Lung (tissue), 12 donors: ENCODE measurements around the gene CEP63. TPM values are rescaled to one million over a fixed set of nuclear protein-coding genes. Genes with fewer than 3 reads are reported as not detected.

ENCODE experiments used
- ATAC-seq: fragments of 200-7000 bp; cut with Tn5 transposase; one replicate; pipeline ENCODE4 v1.9.1; 2020; ENCODE audit warnings: moderate number of reproducible peaks; ENCODE audit not compliant: insufficient read depth, low FRiP score
- DNase-seq, 3 donors: peaks; one replicate each; pipeline ENCODE4 v3.0.0-alpha.2; 2013 to 2017
- H3K27ac ChIP-seq, 2 donors: one replicate each; pipeline ENCODE4 v1.5.1; 2013; ENCODE audit warnings: mild to moderate bottlenecking in 2 of 2, moderate library complexity in 2 of 2, control low read depth in 1 of 2, inconsistent platforms in 1 of 2, low read depth in 1 of 2, low read length in 1 of 2
- H3K27me3 ChIP-seq, 3 donors: one replicate each; pipeline ENCODE4 v1.5.1; 2013; ENCODE audit warnings: low read length in 2 of 3; ENCODE audit not compliant: control insufficient read depth in 3 of 3, insufficient read depth in 3 of 3
- H3K36me3 ChIP-seq, 4 donors: one replicate each; pipeline ENCODE4 v1.5.1; 2013; ENCODE audit warnings: low read length in 4 of 4, mild to moderate bottlenecking in 1 of 4, moderate library complexity in 1 of 4; ENCODE audit not compliant: control insufficient read depth in 4 of 4, insufficient read depth in 4 of 4
- H3K4me1 ChIP-seq, 5 donors: one replicate each; pipeline ENCODE4 v1.5.1; 2013; ENCODE audit warnings: low read length in 5 of 5, mild to moderate bottlenecking in 2 of 5, moderate library complexity in 1 of 5; ENCODE audit not compliant: control insufficient read depth in 5 of 5, insufficient read depth in 5 of 5
- H3K4me3 ChIP-seq: one replicate; pipeline ENCODE4 v1.5.1; 2013; ENCODE audit warnings: mild to moderate bottlenecking, control low read depth, moderate library complexity
- H3K9ac ChIP-seq, 2 donors: one replicate each; pipeline ENCODE4 v1.5.1; 2013; ENCODE audit warnings: low read length in 2 of 2, control low read depth in 1 of 2; ENCODE audit not compliant: insufficient read depth in 1 of 2
- H3K9me3 ChIP-seq, 4 donors: one replicate each; pipeline ENCODE4 v1.5.1; 2013; ENCODE audit warnings: low read length in 3 of 4, mild to moderate bottlenecking in 1 of 4, moderate library complexity in 1 of 4; ENCODE audit not compliant: control insufficient read depth in 4 of 4, insufficient read depth in 3 of 4
- WGBS, 2 donors: extraction: QIAGEN DNeasy Blood & Tissue Kit; methylation state at CpG; one replicate each; pipeline ENCODE4 v1.1.7; 2013; 5-methylcytosine and 5-hydroxymethylcytosine counted together
- polyA plus RNA-seq, 2 donors: library from polyadenylated mRNA; stranded (reverse); fragments of 200-250 nt; gene quantifications; one replicate each; pipeline ENCODE4 v1.2.1, GENCODE V29; 2013
- total RNA-seq, 2 donors: library from RNA; depleted of rRNA in 1 of 2; stranded (reverse); fragments of >200 nt in 1 of 2; gene quantifications; one replicate each; pipeline ENCODE4 v1.2.1, GENCODE V29; 2014 to 2021
- TF ChIP-seq, protein P1 (sequence below): IDR thresholded peaks from 2 replicates; pipeline ENCODE4 v1.5.1; 2012; ENCODE audit warnings: mild to moderate bottlenecking; ENCODE audit errors: control extremely low read depth, extremely low read depth
- donor health status: control.
- donor health status: control.
- donor health status: Bipolar disorder and iron deficiency.
- donor health status: healthy.
- donor health status: DM: yes; HTN: yes; CAD: no.

The CEP63 gene
- total and polyA plus RNA-seq, 4 donors, result 12.4 to 50.1 (median 18.2) TPM

DNA sequence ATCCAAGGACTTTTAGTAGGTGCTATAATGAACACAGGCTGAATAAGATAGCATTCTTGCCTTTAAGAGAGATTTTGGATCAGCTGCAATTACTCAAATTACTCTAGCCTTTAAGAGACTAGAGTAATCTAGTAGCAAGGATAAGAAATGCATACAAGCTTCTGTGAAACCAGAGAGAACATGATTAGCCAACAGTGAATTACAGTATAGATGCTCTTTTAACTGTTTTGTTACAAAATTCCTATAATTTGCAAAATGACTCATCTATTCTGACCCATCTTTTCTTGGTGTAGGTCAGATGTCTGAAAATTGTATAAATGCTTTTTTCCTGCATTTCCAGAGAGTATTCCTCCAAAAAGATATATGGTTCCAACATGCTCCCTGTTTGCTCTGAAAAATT is 66.9 kb downstream of the CEP63 start:
- TF ChIP-seq, protein P1, sequence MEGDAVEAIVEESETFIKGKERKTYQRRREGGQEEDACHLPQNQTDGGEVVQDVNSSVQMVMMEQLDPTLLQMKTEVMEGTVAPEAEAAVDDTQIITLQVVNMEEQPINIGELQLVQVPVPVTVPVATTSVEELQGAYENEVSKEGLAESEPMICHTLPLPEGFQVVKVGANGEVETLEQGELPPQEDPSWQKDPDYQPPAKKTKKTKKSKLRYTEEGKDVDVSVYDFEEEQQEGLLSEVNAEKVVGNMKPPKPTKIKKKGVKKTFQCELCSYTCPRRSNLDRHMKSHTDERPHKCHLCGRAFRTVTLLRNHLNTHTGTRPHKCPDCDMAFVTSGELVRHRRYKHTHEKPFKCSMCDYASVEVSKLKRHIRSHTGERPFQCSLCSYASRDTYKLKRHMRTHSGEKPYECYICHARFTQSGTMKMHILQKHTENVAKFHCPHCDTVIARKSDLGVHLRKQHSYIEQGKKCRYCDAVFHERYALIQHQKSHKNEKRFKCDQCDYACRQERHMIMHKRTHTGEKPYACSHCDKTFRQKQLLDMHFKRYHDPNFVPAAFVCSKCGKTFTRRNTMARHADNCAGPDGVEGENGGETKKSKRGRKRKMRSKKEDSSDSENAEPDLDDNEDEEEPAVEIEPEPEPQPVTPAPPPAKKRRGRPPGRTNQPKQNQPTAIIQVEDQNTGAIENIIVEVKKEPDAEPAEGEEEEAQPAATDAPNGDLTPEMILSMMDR, result no peak
- DNase-seq (no peak), ATAC-seq (no peak)
- Histone ChIP-seq H3K36me3 (peaks cover 13 to 27% (median 19%) of the 10 kb centered on the region in 4 donors), H3K4me1 (peaks cover 0 to 1% (median 0%) of the 10 kb centered on the region in 5 donors), H3K4me3 (no peak overlapping the region), H3K27ac (no peak overlapping the region), H3K9me3 (no peaks in the 10 kb centered on the region), H3K9ac (no peak overlapping the region), H3K27me3 (no peaks in the 10 kb centered on the region)

DNA sequence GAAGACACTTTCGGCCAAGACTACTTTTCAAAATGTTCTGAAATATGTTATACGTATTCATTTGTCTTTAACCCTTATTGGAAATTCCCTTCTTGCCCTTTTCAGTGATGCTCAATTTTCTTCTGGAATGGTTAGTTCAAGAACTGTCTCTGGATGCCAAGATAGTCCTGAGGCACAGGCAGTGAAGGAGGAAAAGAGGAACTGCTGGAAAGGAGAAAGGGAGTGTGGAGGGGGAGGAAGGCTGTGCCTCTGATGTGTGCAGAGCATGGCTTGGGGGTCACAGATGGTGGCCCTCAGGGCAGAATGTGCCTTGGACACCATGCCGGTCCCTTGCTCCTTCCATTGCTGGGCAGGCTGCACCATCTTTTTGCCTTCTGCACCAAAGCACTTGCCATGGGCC is 73.7 kb downstream of the CEP63 start:
- H3K27ac ChIP-seq, result no peak overlapping the region
- ATAC-seq (no peak), DNase-seq (no peak)
- TF ChIP-seq, protein P1, result no peak
- H3K36me3 ChIP-seq, result peaks cover 2 to 7% (median 6%) of the 10 kb centered on the region in 4 donors
- H3K4me1 ChIP-seq, result no peaks in the 10 kb centered on the region
- H3K9ac ChIP-seq, result no peak overlapping the region
- 97 to 98% methylated on average over 3 of the region's 3 CpGs for WGBS, 2 donors
- no peaks in the 10 kb centered on the region for H3K9me3 ChIP-seq
- H3K4me3 ChIP-seq, result no peak overlapping the region
- H3K27me3 ChIP-seq, result no peaks in the 10 kb centered on the region

GRCh38 chr3:134562055-134562454 is 76.2 kb downstream of the CEP63 start:
- no peak overlapping the region for H3K27ac ChIP-seq
- no peaks in the 10 kb centered on the region for H3K27me3 ChIP-seq
- ATAC-seq (no peak), DNase-seq (no peak)
- no peaks in the 10 kb centered on the region for H3K4me1 ChIP-seq
- no peak overlapping the region for H3K4me3 ChIP-seq
- H3K9ac ChIP-seq, result no peak overlapping the region
- TF ChIP-seq, protein P1, result no peak
- WGBS, 2 donors, result 90 to 92% methylated on average over 4 of the region's 4 CpGs
- peaks cover 2 to 7% (median 6%) of the 10 kb centered on the region in 4 donors for H3K36me3 ChIP-seq
- no peaks in the 10 kb centered on the region for H3K9me3 ChIP-seq

DNA sequence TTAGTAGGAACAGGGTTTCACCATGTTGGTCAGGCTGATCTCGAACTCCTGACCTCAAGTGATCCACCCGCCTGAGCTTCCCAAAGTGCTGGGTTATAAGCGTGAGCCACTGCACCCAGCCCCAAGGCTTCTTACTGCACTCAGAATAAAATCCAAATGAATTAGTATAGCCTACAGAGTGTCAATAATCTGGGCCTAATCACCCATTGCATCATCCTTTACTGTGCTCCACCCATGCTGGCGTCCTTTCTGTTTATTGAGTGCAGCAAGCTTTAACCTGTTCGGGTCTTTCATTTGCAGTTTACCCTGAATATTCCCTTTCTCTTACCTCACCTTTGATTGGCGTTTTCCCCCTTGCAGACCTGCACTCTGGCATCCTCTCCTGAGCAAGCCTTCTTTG is 77.7 kb downstream of the CEP63 start:
- Histone ChIP-seq H3K27me3 (no peaks in the 10 kb centered on the region), H3K4me1 (peaks cover 0 to 7% (median 0%) of the 10 kb centered on the region in 5 donors), H3K9ac (no peak overlapping the region), H3K27ac (no peak overlapping the region), H3K4me3 (no peak overlapping the region), H3K9me3 (no peaks in the 10 kb centered on the region), H3K36me3 (peaks cover 2 to 7% (median 6%) of the 10 kb centered on the region in 4 donors)
- DNase-seq (no peak), ATAC-seq (no peak)
- TF ChIP-seq, protein P1, result no peak
- 95 to 96% methylated on average over 6 of the region's 6 CpGs for WGBS, 2 donors
